HEK293T (cell line): ENCODE data around the gene NPAS3.

Experiments used
- BHLHE40 ChIP-seq: fragments of 450-650 bp; IDR thresholded peaks from 2 replicates; pipeline ENCODE4 v1.6.1; 2016; ENCODE audit warnings: mild to moderate bottlenecking, moderate library complexity, borderline replicate concordance
- FOXM1 ChIP-seq: fragments of 450-650 bp; IDR thresholded peaks from 2 replicates; pipeline ENCODE4 v1.6.1; 2017; ENCODE audit warnings: mild to moderate bottlenecking, borderline replicate concordance
- LEF1 ChIP-seq: fragments of 450-650 bp; IDR thresholded peaks from 2 replicates; pipeline ENCODE4 v1.6.1; 2017; ENCODE audit warnings: mild to moderate bottlenecking, borderline replicate concordance
- NFRKB ChIP-seq: fragments of 450-650 bp; IDR thresholded peaks from 2 replicates; pipeline ENCODE4 v1.6.1; 2016; ENCODE audit warnings: mild to moderate bottlenecking, moderate library complexity
- SP1 ChIP-seq: fragments of 450-650 bp; IDR thresholded peaks from 2 replicates; pipeline ENCODE4 v1.6.1; 2017
- SUZ12 ChIP-seq: fragments of 450-650 bp; IDR thresholded peaks from 2 replicates; pipeline ENCODE4 v1.6.1; 2016; ENCODE audit warnings: mild to moderate bottlenecking
- TARDBP ChIP-seq: fragments of 450-650 bp; IDR thresholded peaks from 2 replicates; pipeline ENCODE4 v1.6.1; 2016

GRCh38 chr14:33611405-33612196 lies 672.9 kb downstream of the NPAS3 start:
- TF ChIP-seq SP1 (no peak), LEF1 (no peak), SUZ12 (no peak), BHLHE40 (no peak), TARDBP (no peak), FOXM1 (no peak), NFRKB (no peak)
